Pancreas (tissue), 10 donors: ENCODE data around the gene PET100. TPM values are rescaled to one million over a fixed set of nuclear protein-coding genes. Genes with fewer than 3 reads are reported as not detected.

Source experiments
- ATAC-seq, 4 donors: fragments of 200-7000 bp; cut with Tn5 transposase; one replicate each; pipeline versions ENCODE4 v1.8.0 to v1.9.1; 2020; ENCODE audit warnings: mild to moderate bottlenecking in 4 of 4, moderate library complexity in 4 of 4
- DNase-seq, 6 donors: peaks; one replicate each; pipeline ENCODE4 v3.0.0-alpha.2; 2020
- FAIRE-seq: peaks from 2 replicates; lab custom pipeline; 2012; peaks lifted over from hg19 to GRCh38; lab: Jason Lieb, UNC
- H3K27ac ChIP-seq, 4 donors: fragments of 200-600 bp; sonication (generic); 1 replicate in 3 of 4; 2 replicates in 1 of 4; pipeline versions ENCODE4 v1.5.0 to v1.8.0; 2020
- H3K27me3 ChIP-seq, 4 donors: fragments of 200-600 bp; one replicate each; pipeline ENCODE4 v1.8.0; 2021
- H3K36me3 ChIP-seq, 3 donors: fragments of 200-600 bp; sonication (generic) in 1 of 3; one replicate each; pipeline versions ENCODE4 v1.5.0 to v1.8.0; 2020 to 2021
- H3K4me1 ChIP-seq, 3 donors: fragments of 200-600 bp; one replicate each; pipeline ENCODE4 v1.8.0; 2021
- H3K4me3 ChIP-seq, 4 donors: fragments of 200-600 bp; sonication (generic) in 2 of 4; one replicate each; pipeline versions ENCODE4 v1.5.0 to v1.8.0; 2020 to 2021
- H3K9me3 ChIP-seq, 4 donors: fragments of 200-600 bp; one replicate each; pipeline ENCODE4 v1.8.0; 2021
- CTCF ChIP-seq, 4 donors: fragments of 200-600 bp; sonication (generic) in 3 of 4; IDR thresholded peaks; one replicate each; pipeline versions ENCODE4 v1.5.0 to v1.8.0; 2021; ENCODE audit warnings: antibody characterized with exemption in 4 of 4
- WGBS, 2 donors: extraction: QIAGEN DNeasy Blood & Tissue Kit; methylation state at CpG; one replicate each; pipeline ENCODE4 v1.1.7; 2013; 5-methylcytosine and 5-hydroxymethylcytosine counted together
- intact Hi-C, 3 donors: fragments of 100-400 bp; cut with DNase I; formaldehyde crosslinking; loops; one replicate each; pipeline versions ENCODE4 v1.11.1 to v1.14.2; 2022
- polyA plus RNA-seq, 2 donors: library from polyadenylated mRNA; stranded (reverse); fragments of 200-250 nt; gene quantifications; one replicate each; pipeline ENCODE4 v1.2.3, GENCODE V29; 2013
- total RNA-seq, 6 donors: library from RNA; stranded (reverse); fragmentation: NEBNext Ultra II Directional in 4 of 6; extraction: Animal tissue kit (Norgen Biotek cat#: 25700) in 4 of 6; gene quantifications; one replicate each; pipeline versions ENCODE4 v1.2.1 to v1.2.4, GENCODE V29; 2021 to 2023
- donor health status: healthy with polysubstance abuse.
- donor health status: DM: no; HTN: no; CAD: no; lungs with moderate emphysema.
- donor health status: DM: no; HTN: no; CAD: no.
- donor health status: control.
- donor health status: control.
- donor health status: Bipolar disorder and iron deficiency.
- donor health status: DM: yes; HTN: yes; CAD: no.
- donor health status: DM: no; HTN: no; CAD: no.
- donor health status: DM: no; HTN: no; CAD: no.
- donor health status: DM: yes; HTN: yes; CAD: no.

PET100 gene
- total and polyA plus RNA-seq, 8 donors, result 31.6 to 95.6 (median 50.8) TPM

- intact Hi-C loops, result no loop called here
- Histone ChIP-seq H3K27ac (no peak overlapping the region), H3K36me3 (no peaks in the 10 kb centered on the region), H3K9me3 (no peaks in the 10 kb centered on the region), H3K27me3 (no peaks in the 10 kb centered on the region), H3K4me3 (no peak overlapping the region), H3K4me1 (no peaks in the 10 kb centered on the region)
- peak in 2 of 6 donors; percentile 19 to 67 for DNase-seq
- no peak for TF ChIP-seq CTCF (IDR thresholded peaks at IDR 0.05)
- no peak for FAIRE-seq
- WGBS, 2 donors, result 95 to 98% methylated on average over 14 to 20 of the region's 20 CpGs
- no peak for ATAC-seq
Measured at GRCh38 chr19:7644550-7644877, 14.9 kb downstream of the PET100 start.

GRCh38 chr19:7645163-7645562, 15.6 kb downstream of the PET100 start:
- FAIRE-seq, result no peak
- DNase-seq, result peak in 1 of 6 donors; percentile 66

GRCh38 chr19:7645656-7646425, 16.2 kb downstream of the PET100 start:
- Histone ChIP-seq H3K4me1 (no peaks in the 10 kb centered on the region), H3K27me3 (no peaks in the 10 kb centered on the region), H3K27ac (no peak overlapping the region), H3K4me3 (no peak overlapping the region), H3K9me3 (no peaks in the 10 kb centered on the region), H3K36me3 (no peaks in the 10 kb centered on the region)
- no peak for ATAC-seq
- TF ChIP-seq CTCF (IDR thresholded peaks at IDR 0.05), result no peak
- intact Hi-C loops, result no loop called here
- FAIRE-seq, result no peak
- WGBS, 2 donors, result 88% methylated on average over 20 of the region's 20 CpGs
- peak in 1 of 6 donors; percentile 52 for DNase-seq

More at GRCh38 chr19:7645163-7645562, 15.6 kb downstream of the PET100 start:
- Histone ChIP-seq H3K36me3 (no peaks in the 10 kb centered on the region), H3K9me3 (no peaks in the 10 kb centered on the region), H3K27me3 (no peaks in the 10 kb centered on the region), H3K4me1 (no peaks in the 10 kb centered on the region), H3K27ac (no peak overlapping the region), H3K4me3 (no peak overlapping the region)
- WGBS, 2 donors, result 92 to 96% methylated on average over 14 of the region's 14 CpGs
- ATAC-seq, result no peak
- no peak for TF ChIP-seq CTCF (IDR thresholded peaks at IDR 0.05)
- intact Hi-C loops, result no loop called here

GRCh38 chr19:7646426-7646700, 16.8 kb downstream of the PET100 start:
- WGBS, 2 donors, result 88 to 90% methylated on average over 8 of the region's 8 CpGs

More at GRCh38 chr19:7646426-7646700, 16.8 kb downstream of the PET100 start:
- Histone ChIP-seq H3K27ac (no peak overlapping the region), H3K36me3 (no peaks in the 10 kb centered on the region), H3K4me1 (no peaks in the 10 kb centered on the region), H3K4me3 (no peak overlapping the region), H3K27me3 (no peaks in the 10 kb centered on the region), H3K9me3 (no peaks in the 10 kb centered on the region)
- intact Hi-C loops, result no loop called here
- FAIRE-seq (no peak), DNase-seq (peak in 1 of 6 donors; percentile 74), ATAC-seq (no peak)
- TF ChIP-seq CTCF (IDR thresholded peaks at IDR 0.05), result no peak
